CD4-positive, alpha-beta T cell (primary cell): Measurements from ENCODE around the gene GRID1. TPM values are rescaled to one million over a fixed set of nuclear protein-coding genes. Genes with fewer than 3 reads are reported as not detected.

Experiments used
- ATAC-seq: fragments of 200-7000 bp; cut with Tn5 transposase; one replicate; pipeline ENCODE4 v1.10.0; 2022; ENCODE audit warnings: mild to moderate bottlenecking; ENCODE audit not compliant: poor library complexity
- CTCF ChIA-PET: fragments of 350-600 bp; sonication (Branson Sonifier 250); formaldehyde crosslinking; loops from one replicate; lab custom pipeline; 2021; ENCODE audit warnings: antibody characterized with exemption, inconsistent platforms; lab: Charles Lee
- POLR2A ChIA-PET: fragments of 350-600 bp; sonication (Branson Sonifier 250); formaldehyde crosslinking; loops from one replicate; lab custom pipeline; 2021; ENCODE audit warnings: antibody characterized with exemption, inconsistent platforms; lab: Charles Lee
- DNase-seq, 14 experiments: peaks; one replicate each; pipeline ENCODE4 v3.0.0-alpha.2; 2013 to 2020; ENCODE audit warnings: mixed read lengths in 2 of 14
- H3K27ac ChIP-seq, 2 donors: one replicate each; pipeline versions ENCODE4 v1.5.1 to v1.7.0; 2013; ENCODE audit warnings: low read length in 2 of 2, low read depth in 1 of 2, mild to moderate bottlenecking in 1 of 2
- H3K27me3 ChIP-seq, 2 experiments: 1 replicate in 1 of 2; 2 replicates in 1 of 2; pipeline versions ENCODE4 v1.6.1 to v1.7.0; 2013; ENCODE audit warnings: low read length in 2 of 2, control low read depth in 1 of 2, mild to moderate bottlenecking in 1 of 2, moderate library complexity in 1 of 2; ENCODE audit not compliant: insufficient read depth in 2 of 2, control insufficient read depth in 1 of 2
- H3K36me3 ChIP-seq: one replicate; pipeline ENCODE4 v1.6.1; 2013; ENCODE audit warnings: low read length, control low read depth; ENCODE audit not compliant: insufficient read depth
- H3K4me1 ChIP-seq: one replicate; pipeline ENCODE4 v1.6.1; 2013; ENCODE audit warnings: low read length, control low read depth; ENCODE audit not compliant: insufficient read depth
- H3K4me3 ChIP-seq: one replicate; pipeline ENCODE4 v1.5.1; 2013; ENCODE audit warnings: mild to moderate bottlenecking, low read length, moderate library complexity
- H3K9me3 ChIP-seq, 2 experiments: 1 replicate in 1 of 2; 2 replicates in 1 of 2; pipeline versions ENCODE4 v1.6.1 to v1.7.0; 2013; ENCODE audit warnings: low read length in 2 of 2, mild to moderate bottlenecking in 2 of 2, control low read depth in 1 of 2, moderate library complexity in 1 of 2; ENCODE audit not compliant: control insufficient read depth in 1 of 2, insufficient read depth in 1 of 2
- H3K27ac Mint-ChIP-seq: one replicate; pipeline ENCODE4 v1.8.0; 2020; ENCODE audit warnings: mixed read lengths
- H3K27me3 Mint-ChIP-seq: one replicate; pipeline ENCODE4 v1.8.0; 2021; ENCODE audit warnings: mixed read lengths
- H3K36me3 Mint-ChIP-seq: one replicate; pipeline ENCODE4 v1.8.0; 2021; ENCODE audit warnings: low read depth, mixed read lengths
- H3K4me1 Mint-ChIP-seq: one replicate; pipeline ENCODE4 v1.8.0; 2021; ENCODE audit warnings: low read depth, mixed read lengths
- H3K4me3 Mint-ChIP-seq: one replicate; pipeline ENCODE4 v1.8.0; 2020; ENCODE audit warnings: mild to moderate bottlenecking, mixed read lengths
- H3K9me3 Mint-ChIP-seq: one replicate; pipeline ENCODE4 v1.8.0; 2020; ENCODE audit warnings: mixed read lengths
- intact Hi-C, 2 experiments: fragments of 100-400 bp; cut with DNase I in 1 of 2; cut with micrococcal nuclease in 1 of 2; formaldehyde crosslinking; loops; one replicate each; pipeline versions ENCODE4 v1.15.1 to v1.9.0; 2023 to 2025; cut with DNase I, micrococcal nuclease
- total RNA-seq, 174 experiments: library from RNA in 2 of 174; stranded (reverse) in 2 of 174; gene quantifications; one replicate each; pipeline ENCODE4 v1.2.3 and lab custom pipeline; 2021 to 2026
- TF ChIP-seq, protein P1 (sequence below): fragments of 200-600 bp; IDR thresholded peaks from one replicate; pipeline ENCODE4 v1.8.0; 2022; ENCODE audit warnings: antibody characterized with exemption, mild to moderate bottlenecking

GRID1 gene
- total RNA-seq, 2 experiments from 2014 or later: not detected

DNA sequence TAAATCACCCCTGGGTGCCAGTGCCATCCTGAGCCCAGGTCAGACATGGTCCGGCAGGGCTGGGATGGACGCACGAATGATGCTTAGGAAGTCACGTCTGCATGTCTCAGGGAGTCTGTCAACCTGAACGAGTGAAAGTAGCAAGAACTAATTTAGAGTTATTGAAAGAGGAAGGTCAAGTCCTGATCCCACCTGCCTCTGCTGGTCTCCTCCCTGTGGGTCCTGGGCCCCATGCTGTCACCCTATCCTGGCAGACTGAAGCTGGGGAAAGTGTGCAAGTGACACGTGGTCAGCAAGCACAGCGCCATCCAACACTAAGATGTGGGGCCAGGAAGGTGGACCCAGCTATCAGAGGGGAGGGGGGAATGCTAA, 26.1 kb upstream of the GRID1 start:
- Histone ChIP-seq H3K4me1 (peaks cover 12% of the 10 kb centered on the region), H3K27ac (no peak overlapping the region), H3K27me3 (peaks cover 6 to 14% of the 10 kb centered on the region in 2 experiments), H3K9me3 (no peaks in the 10 kb centered on the region), H3K36me3 (no peaks in the 10 kb centered on the region), H3K4me3 (no peak overlapping the region)
- TF ChIP-seq, protein P1, sequence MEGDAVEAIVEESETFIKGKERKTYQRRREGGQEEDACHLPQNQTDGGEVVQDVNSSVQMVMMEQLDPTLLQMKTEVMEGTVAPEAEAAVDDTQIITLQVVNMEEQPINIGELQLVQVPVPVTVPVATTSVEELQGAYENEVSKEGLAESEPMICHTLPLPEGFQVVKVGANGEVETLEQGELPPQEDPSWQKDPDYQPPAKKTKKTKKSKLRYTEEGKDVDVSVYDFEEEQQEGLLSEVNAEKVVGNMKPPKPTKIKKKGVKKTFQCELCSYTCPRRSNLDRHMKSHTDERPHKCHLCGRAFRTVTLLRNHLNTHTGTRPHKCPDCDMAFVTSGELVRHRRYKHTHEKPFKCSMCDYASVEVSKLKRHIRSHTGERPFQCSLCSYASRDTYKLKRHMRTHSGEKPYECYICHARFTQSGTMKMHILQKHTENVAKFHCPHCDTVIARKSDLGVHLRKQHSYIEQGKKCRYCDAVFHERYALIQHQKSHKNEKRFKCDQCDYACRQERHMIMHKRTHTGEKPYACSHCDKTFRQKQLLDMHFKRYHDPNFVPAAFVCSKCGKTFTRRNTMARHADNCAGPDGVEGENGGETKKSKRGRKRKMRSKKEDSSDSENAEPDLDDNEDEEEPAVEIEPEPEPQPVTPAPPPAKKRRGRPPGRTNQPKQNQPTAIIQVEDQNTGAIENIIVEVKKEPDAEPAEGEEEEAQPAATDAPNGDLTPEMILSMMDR: no peak
- Mint-ChIP-seq H3K4me1 (peaks cover 15% of the 10 kb centered on the region), H3K36me3 (no peaks in the 10 kb centered on the region), H3K4me3 (no peak overlapping the region), H3K27ac (no peak overlapping the region), H3K9me3 (no peaks in the 10 kb centered on the region), H3K27me3 (peaks cover 30% of the 10 kb centered on the region)
- ChIA-PET CTCF (no interaction called here), POLR2A (no interaction called here)
- DNase-seq (no peak), ATAC-seq (no peak)
- intact Hi-C loops: no loop called here

DNA sequence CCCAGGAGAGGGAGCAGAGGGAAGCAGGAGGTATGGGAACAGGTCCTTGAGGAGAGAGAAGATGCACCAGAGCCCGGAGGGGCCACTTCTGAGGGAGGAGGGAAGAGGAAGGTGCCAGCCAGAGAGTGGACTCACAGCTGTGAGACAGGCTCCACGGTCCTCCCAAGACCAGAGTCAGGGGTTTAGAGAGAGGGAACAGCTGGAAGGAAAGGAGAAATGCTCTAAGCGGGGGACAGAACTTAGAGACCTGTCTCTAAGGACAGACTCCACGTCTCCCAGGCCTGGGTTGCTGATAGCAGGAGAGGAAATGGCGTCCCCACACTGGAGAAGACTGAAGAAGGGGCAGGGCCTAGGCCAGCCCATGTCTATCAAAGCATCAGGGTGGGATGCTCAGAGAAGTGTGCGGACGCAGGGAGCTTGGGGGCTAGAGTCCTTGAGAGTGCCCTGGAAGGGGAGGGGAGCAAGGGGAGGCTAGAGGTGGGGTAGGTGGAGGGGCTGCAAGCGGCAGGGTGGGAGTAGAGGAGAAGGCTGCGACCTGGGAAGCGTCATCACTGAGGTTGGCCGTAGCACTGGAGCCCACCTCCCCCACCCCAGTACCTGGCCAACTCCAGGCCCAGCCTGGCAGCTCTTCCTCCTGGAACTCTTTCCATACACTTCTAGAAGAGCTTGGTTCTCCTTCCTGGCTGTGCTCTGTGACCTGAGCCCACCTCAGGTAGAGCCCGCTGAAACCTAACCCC, 25.6 kb upstream of the GRID1 start:
- Mint-ChIP-seq H3K36me3 (no peaks in the 10 kb centered on the region), H3K27ac (no peak overlapping the region), H3K4me3 (peak overlapping the region; percentile 8), H3K4me1 (peaks cover 15% of the 10 kb centered on the region), H3K27me3 (peaks cover 36% of the 10 kb centered on the region), H3K9me3 (no peaks in the 10 kb centered on the region)
- Histone ChIP-seq H3K27me3 (peaks cover 12 to 20% of the 10 kb centered on the region in 2 experiments), H3K4me1 (peaks cover 12% of the 10 kb centered on the region), H3K27ac (no peak overlapping the region), H3K36me3 (no peaks in the 10 kb centered on the region), H3K9me3 (no peaks in the 10 kb centered on the region), H3K4me3 (no peak overlapping the region)
- POLR2A ChIA-PET: no interaction called here
- intact Hi-C loops: no loop called here
- no peak for DNase-seq
- CTCF ChIA-PET: no interaction called here
- ATAC-seq: no peak
- TF ChIP-seq, protein P1: no peak

DNA sequence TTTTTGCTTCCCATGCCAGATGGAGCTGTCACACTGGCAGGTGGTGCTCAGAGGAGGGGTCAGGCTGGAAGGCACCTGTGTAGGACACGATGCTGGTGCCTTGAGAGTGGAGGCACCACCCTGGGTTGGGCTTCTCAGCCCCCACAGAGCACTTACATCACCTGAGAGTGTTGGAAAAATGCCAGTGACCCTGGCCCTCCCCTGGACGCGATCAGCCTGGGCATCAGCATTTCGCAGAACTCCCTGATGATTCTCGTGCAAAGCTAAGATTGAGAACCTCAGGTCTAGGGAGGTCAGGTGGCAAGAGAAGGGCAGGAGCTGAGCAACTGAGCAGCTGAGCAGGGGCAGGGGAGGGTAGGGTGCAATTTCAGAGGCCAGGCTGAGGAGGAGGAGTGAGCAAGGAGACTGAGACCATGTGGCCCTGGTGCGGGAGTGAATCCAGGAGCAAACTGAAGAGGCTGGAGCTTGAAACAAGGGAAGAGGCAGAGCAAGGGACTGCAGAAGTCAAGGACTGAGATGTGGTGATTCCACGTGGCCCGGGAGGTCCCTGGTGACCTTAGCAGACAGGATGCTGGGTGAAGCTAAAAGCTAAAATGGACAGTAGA, 24.7 kb upstream of the GRID1 start:
- no peaks in the 10 kb centered on the region for H3K36me3 ChIP-seq
- H3K27me3 Mint-ChIP-seq: peaks cover 37% of the 10 kb centered on the region
- ChIA-PET CTCF (no interaction called here), POLR2A (no interaction called here)
- peak overlapping the region; percentile 8 for H3K4me3 Mint-ChIP-seq
- peaks cover 12% of the 10 kb centered on the region for H3K4me1 ChIP-seq
- intact Hi-C loops: no loop called here
- H3K9me3 ChIP-seq: no peaks in the 10 kb centered on the region
- DNase-seq (no peak), ATAC-seq (no peak)
- H3K4me3 ChIP-seq: no peak overlapping the region
- H3K4me1 Mint-ChIP-seq: peaks cover 15% of the 10 kb centered on the region
- no peaks in the 10 kb centered on the region for H3K9me3 Mint-ChIP-seq
- H3K27ac Mint-ChIP-seq: no peak overlapping the region
- H3K27ac ChIP-seq: no peak overlapping the region
- TF ChIP-seq, protein P1: no peak
- H3K27me3 ChIP-seq: peaks cover 13 to 20% of the 10 kb centered on the region in 2 experiments
- no peaks in the 10 kb centered on the region for H3K36me3 Mint-ChIP-seq
